GM21786 (cell line): ENCODE results near the gene CADM2.

Experiments
- ATAC-seq: cut with Tn5 transposase; IDR thresholded peaks from one replicate; pipeline ENCODE4 v1.9.1; 2021; ENCODE audit not compliant: unreplicated experiment

Gene CADM2

GRCh38 chr3:84983490-84983889, 24.7 kb downstream of the CADM2 start:
- ATAC-seq = no peak

- no peak for ATAC-seq
Observed at GRCh38 chr3:84984429-84984828, 25.6 kb downstream of the CADM2 start.

- no peak for ATAC-seq
Observed at GRCh38 chr3:84985795-84986194, 27.0 kb downstream of the CADM2 start.

GRCh38 chr3:84987706-84988504, 29.1 kb downstream of the CADM2 start:
- ATAC-seq = no peak

- ATAC-seq = no peak
Observed at GRCh38 chr3:84989102-84989501, 30.3 kb downstream of the CADM2 start.

GRCh38 chr3:84991422-84991900, 32.7 kb downstream of the CADM2 start:
- no peak for ATAC-seq

- ATAC-seq = no peak
Observed at GRCh38 chr3:84993956-84994355, 35.2 kb downstream of the CADM2 start.

- no peak for ATAC-seq
Observed at GRCh38 chr3:84998545-84998944, 39.8 kb downstream of the CADM2 start.

GRCh38 chr3:85003479-85003878, 44.7 kb downstream of the CADM2 start:
- ATAC-seq = no peak

GRCh38 chr3:85004147-85004546, 45.4 kb downstream of the CADM2 start:
- ATAC-seq = no peak

- ATAC-seq = no peak
Observed at GRCh38 chr3:85005946-85006345, 47.2 kb downstream of the CADM2 start.

GRCh38 chr3:85007195-85008094, 48.7 kb downstream of the CADM2 start:
- no peak for ATAC-seq

- ATAC-seq = no peak
Observed at GRCh38 chr3:85020828-85021227, 62.0 kb downstream of the CADM2 start.

GRCh38 chr3:85030052-85030451, 71.3 kb downstream of the CADM2 start:
- ATAC-seq = no peak

- ATAC-seq = no peak
Observed at GRCh38 chr3:85037203-85037602, 78.4 kb downstream of the CADM2 start.

GRCh38 chr3:85041001-85041400, 82.2 kb downstream of the CADM2 start:
- no peak for ATAC-seq

GRCh38 chr3:85041562-85042055, 82.8 kb downstream of the CADM2 start:
- ATAC-seq = no peak

- no peak for ATAC-seq
Observed at GRCh38 chr3:85050821-85051220, 92.0 kb downstream of the CADM2 start.

- no peak for ATAC-seq
Observed at GRCh38 chr3:85051786-85052185, 93.0 kb downstream of the CADM2 start.

GRCh38 chr3:85053626-85054025, 94.8 kb downstream of the CADM2 start:
- no peak for ATAC-seq

- no peak for ATAC-seq
Observed at GRCh38 chr3:85054579-85054978, 95.8 kb downstream of the CADM2 start.

GRCh38 chr3:85068911-85069310, 110.1 kb downstream of the CADM2 start:
- no peak for ATAC-seq
